VCaP (cell line): ENCODE data around the gene METTL5.
"Not testable (repeated sequence)": the region's sequence is repeated elsewhere in the genome, so short reads cannot be mapped to it uniquely, and the experiment has no call there.

Source experiments
- H3K27ac ChIP-seq: fragments of 450-650 bp; 2 replicates; pipeline ENCODE4 v1.5.1; 2017
- TF ChIP-seq, protein P1 (sequence below): fragments of 450-650 bp; conservative IDR thresholded peaks from 2 replicates; pipeline ENCODE4 v1.5.1; 2017; ENCODE audit warnings: mild to moderate bottlenecking, moderate library complexity

Gene METTL5

DNA sequence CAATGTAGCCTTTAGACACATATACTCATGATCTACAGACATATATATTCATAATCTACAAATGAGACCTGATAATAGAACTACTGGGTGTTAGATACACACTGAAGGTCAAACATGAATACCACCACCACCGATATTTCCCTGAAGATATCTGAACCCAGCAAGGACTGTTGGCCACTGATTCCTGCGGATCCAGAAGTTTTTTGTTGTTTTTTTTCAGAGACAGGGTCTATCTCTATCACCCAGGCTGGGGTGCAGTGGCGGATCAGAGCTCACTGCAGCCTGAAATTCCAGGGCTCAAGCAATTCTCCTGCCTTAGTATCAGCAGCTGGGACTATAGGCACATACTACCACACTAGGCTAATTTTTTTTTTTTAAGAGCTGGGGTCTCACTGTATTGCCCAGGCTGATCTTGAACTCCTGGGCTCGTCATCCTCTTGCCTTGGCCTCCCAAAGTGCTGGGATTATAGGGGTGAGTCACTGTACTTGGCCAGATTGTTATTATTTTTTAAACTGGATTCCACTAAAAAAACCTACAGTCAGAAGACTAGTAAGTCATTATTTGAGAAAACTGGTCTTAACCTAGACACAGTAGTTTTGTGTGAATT is 1.8 kb downstream of the METTL5 start:
- TF ChIP-seq, protein P1, sequence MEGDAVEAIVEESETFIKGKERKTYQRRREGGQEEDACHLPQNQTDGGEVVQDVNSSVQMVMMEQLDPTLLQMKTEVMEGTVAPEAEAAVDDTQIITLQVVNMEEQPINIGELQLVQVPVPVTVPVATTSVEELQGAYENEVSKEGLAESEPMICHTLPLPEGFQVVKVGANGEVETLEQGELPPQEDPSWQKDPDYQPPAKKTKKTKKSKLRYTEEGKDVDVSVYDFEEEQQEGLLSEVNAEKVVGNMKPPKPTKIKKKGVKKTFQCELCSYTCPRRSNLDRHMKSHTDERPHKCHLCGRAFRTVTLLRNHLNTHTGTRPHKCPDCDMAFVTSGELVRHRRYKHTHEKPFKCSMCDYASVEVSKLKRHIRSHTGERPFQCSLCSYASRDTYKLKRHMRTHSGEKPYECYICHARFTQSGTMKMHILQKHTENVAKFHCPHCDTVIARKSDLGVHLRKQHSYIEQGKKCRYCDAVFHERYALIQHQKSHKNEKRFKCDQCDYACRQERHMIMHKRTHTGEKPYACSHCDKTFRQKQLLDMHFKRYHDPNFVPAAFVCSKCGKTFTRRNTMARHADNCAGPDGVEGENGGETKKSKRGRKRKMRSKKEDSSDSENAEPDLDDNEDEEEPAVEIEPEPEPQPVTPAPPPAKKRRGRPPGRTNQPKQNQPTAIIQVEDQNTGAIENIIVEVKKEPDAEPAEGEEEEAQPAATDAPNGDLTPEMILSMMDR = no peak
- H3K27ac ChIP-seq = peak overlapping the region; percentile 85

DNA sequence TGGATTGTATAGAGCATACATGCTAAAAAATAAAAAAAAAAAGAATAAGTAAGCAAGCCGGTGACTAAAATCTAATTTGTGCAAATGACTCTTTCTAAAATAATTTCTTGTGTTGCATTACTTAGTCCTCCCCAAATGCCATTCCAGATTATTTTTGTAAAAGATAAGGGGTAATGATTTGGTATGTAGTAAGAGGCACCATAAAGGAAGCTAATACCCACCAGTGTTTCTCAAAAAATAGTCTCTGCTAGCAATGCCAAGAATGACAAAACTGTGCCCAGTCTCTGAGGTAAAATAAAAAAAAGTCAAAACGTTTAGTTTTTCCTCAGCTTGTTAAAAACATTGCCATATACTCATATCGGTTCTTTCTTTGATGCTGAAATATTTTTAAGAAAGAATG is 2.7 kb downstream of the METTL5 start:
- H3K27ac ChIP-seq = no peak overlapping the region
- TF ChIP-seq, protein P1 = no peak

DNA sequence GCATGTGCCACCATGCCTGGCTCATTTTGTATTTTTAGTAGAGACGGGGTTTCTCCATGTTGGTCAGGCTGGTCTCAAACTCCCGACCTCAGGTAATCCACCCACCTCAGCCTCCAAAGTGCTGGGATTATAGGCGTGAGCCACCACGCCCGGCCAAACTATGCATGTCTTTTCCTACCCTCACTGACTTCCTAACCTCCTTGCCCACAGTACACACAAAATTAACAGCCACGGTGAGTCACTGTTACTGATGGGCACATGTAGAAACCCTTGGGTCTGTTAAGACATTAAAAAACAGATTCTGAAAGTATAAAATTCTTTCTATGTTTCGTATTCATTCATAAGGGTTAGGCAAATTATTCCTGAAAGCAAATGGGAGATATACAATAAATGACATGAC is 4.6 kb downstream of the METTL5 start:
- not testable (repeated sequence) for H3K27ac ChIP-seq

DNA sequence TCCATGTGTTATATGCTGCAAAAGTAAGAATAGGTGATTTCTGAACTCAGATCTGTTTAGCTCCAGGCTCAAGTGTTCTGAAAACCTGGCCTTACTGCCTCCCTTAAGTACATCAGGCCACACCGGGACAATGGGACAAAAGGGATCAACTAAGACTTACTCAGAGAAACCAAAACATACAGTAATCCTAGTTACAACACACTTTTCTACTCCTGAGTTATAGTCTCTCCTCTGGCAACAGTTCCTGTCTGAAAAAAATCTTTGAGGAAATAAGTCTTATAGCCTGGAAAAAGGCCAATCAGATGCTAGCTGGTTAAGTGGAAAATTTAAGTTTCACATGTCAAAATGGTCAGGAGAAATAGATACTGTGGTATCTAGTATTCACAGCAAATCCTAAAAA is 5.6 kb downstream of the METTL5 start:
- H3K27ac ChIP-seq = no peak overlapping the region
- TF ChIP-seq, protein P1 = no peak

DNA sequence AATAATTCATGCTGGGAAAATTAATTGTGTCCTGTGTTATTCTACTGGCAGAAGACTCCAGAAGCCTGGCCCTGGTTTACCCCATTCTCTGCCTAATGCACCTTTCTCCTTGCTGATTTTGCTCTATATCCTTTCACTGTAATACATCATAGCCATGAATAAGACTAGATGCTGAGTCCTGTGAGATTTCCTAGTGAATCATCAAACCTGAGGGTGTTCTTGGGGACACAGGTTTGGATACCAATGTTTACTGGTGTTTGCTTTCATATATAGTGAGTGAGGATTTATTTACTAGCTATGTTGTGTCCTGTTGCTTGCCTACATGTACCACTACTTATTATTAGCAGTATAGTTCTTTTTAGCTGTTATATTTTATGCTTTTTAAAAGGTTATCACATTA is 6.5 kb downstream of the METTL5 start:
- no peak overlapping the region for H3K27ac ChIP-seq
- TF ChIP-seq, protein P1 = no peak

DNA sequence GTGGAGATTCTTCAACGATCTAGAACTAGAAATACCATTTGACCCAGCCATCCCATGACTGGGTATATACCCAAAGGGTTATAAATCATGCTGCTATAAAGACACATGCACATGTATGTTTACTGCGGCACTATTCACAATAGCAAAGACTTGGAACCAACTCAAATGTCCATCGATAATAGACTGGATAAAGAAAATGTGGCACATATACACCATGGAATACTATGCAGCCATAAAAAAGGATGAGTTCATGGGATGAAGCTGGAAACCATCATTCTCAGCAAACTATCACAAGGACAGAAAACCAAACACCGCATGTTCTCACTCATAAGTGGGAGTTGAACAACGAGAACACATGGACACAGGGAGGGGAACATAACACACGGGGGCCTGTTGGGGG is 7.3 kb downstream of the METTL5 start:
- H3K27ac ChIP-seq = not testable (repeated sequence)

DNA sequence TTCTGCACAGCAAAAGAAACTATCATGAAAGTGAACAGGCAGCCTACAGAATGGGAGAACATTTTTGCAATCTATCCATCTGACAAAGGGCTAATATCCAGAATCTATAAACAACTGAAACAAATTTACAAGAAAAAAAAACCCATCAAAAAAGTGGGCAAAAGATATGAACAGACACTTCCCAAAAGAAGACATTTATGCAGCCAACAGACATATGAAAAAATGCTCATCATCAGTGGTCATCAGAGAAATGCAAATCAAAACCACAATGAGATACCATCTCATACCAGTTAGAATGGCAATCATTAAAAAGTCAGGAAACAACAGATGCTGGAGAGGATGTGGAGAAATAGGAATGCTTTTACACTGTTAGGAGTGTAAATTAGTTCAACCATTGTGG is 7.7 kb downstream of the METTL5 start:
- not testable (repeated sequence) for H3K27ac ChIP-seq

DNA sequence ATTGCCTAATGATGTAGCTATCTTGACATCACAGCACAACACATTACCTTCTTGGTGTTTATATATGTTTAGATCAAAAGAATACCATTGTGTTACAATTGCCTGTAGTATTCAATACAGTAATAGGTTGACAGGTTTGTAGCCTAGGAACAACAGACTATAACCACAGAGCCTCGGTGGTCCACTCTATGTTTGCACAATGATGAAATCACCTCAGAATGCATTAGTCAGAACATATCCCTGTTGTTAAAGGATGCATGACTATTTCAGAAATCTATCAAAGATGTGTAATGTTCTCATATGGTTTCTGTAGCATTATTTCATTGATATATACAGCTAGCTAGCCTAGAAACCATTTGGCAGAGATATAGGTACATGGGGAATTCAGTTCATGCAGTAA is 8.9 kb downstream of the METTL5 start:
- H3K27ac ChIP-seq = no peak overlapping the region
- TF ChIP-seq, protein P1 = no peak

DNA sequence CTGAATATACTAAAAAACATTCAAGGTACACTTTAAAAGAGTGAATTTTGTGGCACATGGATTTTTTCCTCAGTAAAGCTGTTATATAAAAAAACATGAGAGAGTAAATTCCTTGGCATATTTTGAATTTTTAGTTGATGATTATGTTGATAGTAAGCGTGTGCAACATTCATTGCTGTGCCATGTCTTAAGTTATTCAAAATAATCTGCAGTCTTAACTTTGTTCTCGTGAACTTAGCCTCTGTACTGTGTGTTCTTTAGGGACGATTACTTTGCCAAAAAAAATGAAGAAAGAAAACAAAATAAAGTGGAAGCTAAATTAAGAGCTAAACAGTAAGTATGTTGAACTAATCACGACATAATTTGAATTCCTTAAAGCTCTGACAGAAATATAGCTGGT is 16.5 kb downstream of the METTL5 start:
- TF ChIP-seq, protein P1 = no peak

More for the DNA sequence above, 16.5 kb downstream of the METTL5 start:
- no peak overlapping the region for H3K27ac ChIP-seq
